Endothelial cell of umbilical vein (primary cell): ENCODE results near the gene KIAA0753. TPM values are rescaled to one million over a fixed set of nuclear protein-coding genes. Genes with fewer than 3 reads are reported as not detected.

Experiments used
- BruUV-seq: library from RNA; stranded (reverse); fragments of 400-500 nt; replicated peaks from 2 replicates; lab custom pipeline; 2021; lab: Mats Ljungman, UMichigan
- CTCF ChIA-PET: fragments of 300-600, 350-600 bp; sonication (Branson Sonifier 250); formaldehyde crosslinking; loops from one replicate; lab custom pipeline; 2021; ENCODE audit warnings: antibody characterized with exemption, inconsistent platforms; lab: Charles Lee
- POLR2A ChIA-PET: fragments of 300-600, 350-600 bp; sonication (Branson Sonifier 250); formaldehyde crosslinking; loops from one replicate; lab custom pipeline; 2021; ENCODE audit warnings: antibody characterized with exemption, inconsistent platforms; lab: Charles Lee
- DNase-seq: peaks from one replicate; pipeline ENCODE4 v3.0.0-alpha.2; 2011; ENCODE audit warnings: low read depth, low spot score
- FAIRE-seq: peaks from 2 replicates; lab custom pipeline; 2011; peaks lifted over from hg19 to GRCh38; lab: Jason Lieb, UNC
- H2AFZ ChIP-seq: 2 replicates; pipeline ENCODE4 v1.6.0; 2012; ENCODE audit warnings: low read depth, low read length, control low read depth, inconsistent platforms
- H3K27ac ChIP-seq: 2 replicates; pipeline ENCODE4 v1.5.1; 2011; ENCODE audit warnings: low read depth, mild to moderate bottlenecking, control low read depth, low read length, moderate library complexity; ENCODE audit not compliant: insufficient read depth
- H3K27me3 ChIP-seq, 2 experiments: 2 replicates each; pipeline versions ENCODE4 v1.6.0 to v1.6.1; 2011; ENCODE audit warnings: low read length in 2 of 2, mixed read lengths in 1 of 2; ENCODE audit not compliant: control insufficient read depth in 2 of 2, insufficient read depth in 2 of 2
- H3K36me3 ChIP-seq, 2 experiments: 2 replicates in 1 of 2; 3 replicates in 1 of 2; pipeline ENCODE4 v1.5.1; 2011; ENCODE audit warnings: low read length in 2 of 2, mild to moderate bottlenecking in 1 of 2, moderate library complexity in 1 of 2; ENCODE audit not compliant: control insufficient read depth in 2 of 2, insufficient read depth in 2 of 2; ENCODE audit errors: extremely low read depth in 1 of 2
- H3K4me1 ChIP-seq: 3 replicates; pipeline ENCODE4 v1.5.1; 2011; ENCODE audit warnings: mild to moderate bottlenecking, low read length; ENCODE audit not compliant: control insufficient read depth, insufficient read depth; ENCODE audit errors: extremely low read depth
- H3K4me2 ChIP-seq: 2 replicates; pipeline ENCODE4 v1.6.1; 2011; ENCODE audit warnings: low read length, control low read depth, mixed read lengths; ENCODE audit not compliant: insufficient read depth
- H3K4me3 ChIP-seq, 3 experiments: fragments of 200-600 bp in 1 of 3; sonication (generic), shearing (Covaris generic) in 1 of 3; replicated peaks in 1 of 3; 2 replicates each; pipeline ENCODE4 v1.5.1; 2011 to 2016; ENCODE audit warnings: control low read depth in 3 of 3, low read length in 3 of 3, mild to moderate bottlenecking in 2 of 3, inconsistent platforms in 1 of 3, low read depth in 1 of 3, moderate library complexity in 1 of 3; ENCODE audit not compliant: insufficient read depth in 1 of 3
- H3K79me2 ChIP-seq: 2 replicates; pipeline ENCODE4 v1.6.0; 2012; ENCODE audit warnings: low read length, inconsistent platforms; ENCODE audit not compliant: control insufficient read depth, insufficient read depth
- H3K9ac ChIP-seq: replicated peaks from 2 replicates; pipeline ENCODE3; 2011; ENCODE audit warnings: low read length, control low read depth; ENCODE audit not compliant: insufficient read depth; ENCODE audit errors: extremely low read depth
- H3K9me1 ChIP-seq: replicated peaks from 3 replicates; pipeline ENCODE4 v1.6.0; 2011; ENCODE audit warnings: mild to moderate bottlenecking, low read length; ENCODE audit not compliant: control insufficient read depth, insufficient read depth; ENCODE audit errors: extremely low read depth
- H3K9me3 ChIP-seq: replicated peaks from 2 replicates; pipeline ENCODE4 v1.5.1; 2012; ENCODE audit warnings: low read length, inconsistent platforms; ENCODE audit not compliant: control insufficient read depth, insufficient read depth
- H4K20me1 ChIP-seq: replicated peaks from 2 replicates; pipeline ENCODE3; 2011; ENCODE audit warnings: mild to moderate bottlenecking, low read length; ENCODE audit not compliant: control insufficient read depth, insufficient read depth; ENCODE audit errors: extremely low read depth
- EZH2 ChIP-seq: IDR thresholded peaks from 2 replicates; pipeline ENCODE4 v1.6.1; 2012; ENCODE audit warnings: borderline replicate concordance, low read depth, mild to moderate bottlenecking, moderate library complexity, low read length, inconsistent platforms; ENCODE audit not compliant: severe bottlenecking
- FOS ChIP-seq: IDR thresholded peaks from 2 replicates; pipeline ENCODE4 v1.6.1; 2011; ENCODE audit warnings: mild to moderate bottlenecking, low read length, moderate library complexity, borderline replicate concordance; ENCODE audit not compliant: insufficient read depth
- JUN ChIP-seq: IDR thresholded peaks from 2 replicates; pipeline ENCODE4 v1.6.1; 2011; ENCODE audit warnings: borderline replicate concordance, low read depth; ENCODE audit not compliant: insufficient read length, insufficient read depth
- MYC ChIP-seq: IDR thresholded peaks from one replicate; pipeline ENCODE4 v1.6.1; 2011; ENCODE audit warnings: mild to moderate bottlenecking, low read depth, low read length
- POLR2A ChIP-seq: IDR thresholded peaks from 2 replicates; pipeline ENCODE4 v1.6.1; 2012; ENCODE audit warnings: low read depth, mild to moderate bottlenecking, control low read depth, low read length
- POLR2AphosphoS5 ChIP-seq: IDR thresholded peaks from 2 replicates; pipeline ENCODE4 v1.6.1; 2012; ENCODE audit warnings: low read depth, mild to moderate bottlenecking, control low read depth, low read length, moderate library complexity; ENCODE audit not compliant: insufficient read depth
- dilution Hi-C: fragments of 300-500 bp; cut with MboI; formaldehyde crosslinking; loops from one replicate; pipeline ENCODE4 v1.15.0; 2019; ENCODE audit warnings: low sequenced_read_pairs; ENCODE audit not compliant: extremely low pct_ligation_motif_present
- intact Hi-C: fragments of 100-400 bp; cut with micrococcal nuclease; formaldehyde crosslinking; loops from one replicate; pipeline ENCODE4 v1.10.0; 2022
- polyA plus RNA-seq, 4 experiments: library from polyadenylated mRNA; depleted of rRNA in 3 of 4; stranded (reverse) in 3 of 4; unstranded in 1 of 4; fragments of >200 nt; gene quantifications; 2 replicates each; pipeline versions ENCODE4 v1.2.1 to v1.2.3, GENCODE V29; 2011 to 2012; ENCODE audit warnings: missing spikeins in 1 of 4
- total RNA-seq: library from RNA; stranded (reverse); gene quantifications from 2 replicates; pipeline ENCODE4 v1.2.3, GENCODE V29; 2021
- TF ChIP-seq, protein P1 (sequence below): IDR thresholded peaks from 2 replicates; pipeline ENCODE4 v1.6.1; 2011; ENCODE audit not compliant: insufficient read depth, insufficient read length

The KIAA0753 gene
- total and polyA plus RNA-seq, 2 donors (not counting 3 experiments of a cell fraction or from before 2014, with no cell fraction given), result 5.3 to 23.9 TPM

DNA sequence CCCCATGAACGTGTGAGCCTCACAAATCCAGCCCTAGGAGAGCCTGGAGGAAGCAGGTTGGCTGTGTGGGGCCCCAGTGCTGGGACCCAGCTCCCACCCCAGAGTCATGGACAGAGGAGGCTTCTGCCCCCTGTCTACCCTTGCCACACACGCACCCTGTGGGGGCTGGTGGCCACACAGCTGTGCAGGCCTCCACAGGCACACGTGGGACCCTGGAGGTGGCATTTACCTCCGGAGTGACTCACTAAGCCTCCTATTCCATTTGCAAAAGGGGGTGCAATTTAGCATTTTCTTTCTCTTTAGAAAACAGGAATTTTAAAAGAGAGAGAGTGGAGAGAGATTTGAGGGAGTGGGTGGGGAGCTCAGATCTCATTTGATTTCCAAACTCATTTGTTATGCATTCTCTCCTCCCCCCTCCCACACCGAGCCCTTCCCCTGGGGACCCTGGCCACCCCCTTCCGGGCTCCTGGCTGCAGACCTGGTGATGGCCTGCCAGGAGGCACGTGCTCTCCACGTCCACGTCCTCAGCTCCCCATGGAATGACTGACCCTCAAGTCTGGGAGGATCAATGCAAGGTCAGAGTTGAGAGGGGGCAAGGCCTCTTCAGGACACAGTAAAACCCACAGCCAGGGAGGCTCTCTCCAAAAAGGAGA is 91.0 kb downstream of the KIAA0753 start:
- Histone ChIP-seq H3K79me2 (no peaks in the 10 kb centered on the region), H3K36me3 (no peaks in the 10 kb centered on the region), H3K27me3 (peaks cover under 1 to 6% of the 10 kb centered on the region in 2 experiments), H3K4me1 (no peaks in the 10 kb centered on the region), H3K27ac (no peak overlapping the region), H4K20me1 (no peaks in the 10 kb centered on the region), H2AFZ (no peak overlapping the region), H3K9ac (no peak overlapping the region), H3K9me1 (no peaks in the 10 kb centered on the region), H3K4me3 (no peak overlapping the region), H3K4me2 (no peak overlapping the region), H3K9me3 (no peaks in the 10 kb centered on the region)
- dilution Hi-C loops, result no loop called here
- intact Hi-C loops, result no loop called here
- FAIRE-seq, result no peak
- no peak for TF ChIP-seq POLR2A
- TF ChIP-seq MYC, result no peak
- no peak for TF ChIP-seq JUN
- TF ChIP-seq, protein P1, sequence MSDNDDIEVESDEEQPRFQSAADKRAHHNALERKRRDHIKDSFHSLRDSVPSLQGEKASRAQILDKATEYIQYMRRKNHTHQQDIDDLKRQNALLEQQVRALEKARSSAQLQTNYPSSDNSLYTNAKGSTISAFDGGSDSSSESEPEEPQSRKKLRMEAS, result no peak
- TF ChIP-seq FOS, result no peak
- DNase-seq, result no peak
- ChIA-PET CTCF (interaction anchor here (0.7 to 3.3 kb wide), 9 partner anchors 8 to 76 kb away, joined by 3 to 23 read pairs (median 4); no protein-coding TSS in a partner anchor), POLR2A (no interaction called here)
- BruUV-seq, result no TSS peak

DNA sequence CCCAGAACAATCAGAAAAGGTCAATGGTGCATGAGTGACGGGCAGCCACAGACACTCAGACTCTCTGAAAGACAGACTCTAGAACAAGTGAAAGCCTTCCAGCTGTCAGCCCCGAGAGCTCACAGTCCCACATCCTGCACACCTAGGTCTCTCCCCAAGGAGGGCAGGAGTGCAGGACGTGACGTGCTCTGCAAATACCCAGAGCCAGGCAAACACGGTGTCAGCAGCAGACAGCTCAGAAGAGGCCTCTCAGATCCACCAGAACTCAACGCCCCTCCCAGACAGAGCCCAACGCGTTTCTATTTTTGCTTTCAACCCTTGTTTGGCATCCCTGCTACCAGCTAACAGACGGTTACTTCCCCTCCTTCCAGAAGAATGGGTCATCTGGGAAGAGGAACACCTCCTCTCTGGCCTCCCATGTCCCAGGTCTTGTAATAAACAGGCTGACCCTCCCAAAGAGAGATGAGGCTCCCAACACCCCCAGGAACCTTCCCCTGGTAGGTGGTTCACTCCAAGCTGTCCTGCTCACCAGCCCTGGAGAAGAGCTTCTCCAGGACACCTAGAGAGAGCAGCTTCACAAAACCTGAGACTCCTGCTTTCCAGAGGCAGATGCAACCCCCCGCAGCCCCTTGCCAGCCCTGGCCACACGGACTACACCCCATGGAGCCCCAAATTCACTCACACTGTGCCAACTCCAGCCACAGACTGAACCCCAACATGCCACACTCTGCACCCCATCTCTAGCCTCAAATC is 91.8 kb downstream of the KIAA0753 start:
- peaks cover 0 to under 1% of the 10 kb centered on the region in 2 experiments for H3K27me3 ChIP-seq
- TF ChIP-seq EZH2 (no peak), MYC (no peak), POLR2A (no peak), FOS (no peak), JUN (no peak), POLR2AphosphoS5 (no peak)
- DNase-seq (no peak), FAIRE-seq (no peak)
- dilution Hi-C loops, result no loop called here
- no peak overlapping the region for H3K9ac ChIP-seq
- H3K79me2 ChIP-seq, result no peaks in the 10 kb centered on the region
- no peaks in the 10 kb centered on the region for H4K20me1 ChIP-seq
- H2AFZ ChIP-seq, result no peak overlapping the region
- BruUV-seq, result no TSS peak
- ChIA-PET POLR2A (no interaction called here), CTCF (interaction anchor here (0.7 to 3.3 kb wide), 8 partner anchors 9 to 77 kb away, joined by 3 to 23 read pairs (median 3); no protein-coding TSS in a partner anchor)
- no peak overlapping the region for H3K4me3 ChIP-seq
- no peak overlapping the region for H3K27ac ChIP-seq
- H3K9me1 ChIP-seq, result no peaks in the 10 kb centered on the region
- no peaks in the 10 kb centered on the region for H3K4me1 ChIP-seq
- no peaks in the 10 kb centered on the region for H3K9me3 ChIP-seq
- H3K4me2 ChIP-seq, result no peak overlapping the region
- intact Hi-C loops, result no loop called here
- no peaks in the 10 kb centered on the region for H3K36me3 ChIP-seq
